Lung (tissue), 12 donors: ENCODE data around the gene NDUFV1. TPM values are rescaled to one million over a fixed set of nuclear protein-coding genes. Genes with fewer than 3 reads are reported as not detected.

Experiments used
- ATAC-seq: fragments of 200-7000 bp; cut with Tn5 transposase; one replicate; pipeline ENCODE4 v1.9.1; 2020; ENCODE audit warnings: moderate number of reproducible peaks; ENCODE audit not compliant: insufficient read depth, low FRiP score
- DNase-seq, 3 donors: peaks; one replicate each; pipeline ENCODE4 v3.0.0-alpha.2; 2013 to 2017
- H3K27ac ChIP-seq, 2 donors: one replicate each; pipeline ENCODE4 v1.5.1; 2013; ENCODE audit warnings: mild to moderate bottlenecking in 2 of 2, moderate library complexity in 2 of 2, control low read depth in 1 of 2, inconsistent platforms in 1 of 2, low read depth in 1 of 2, low read length in 1 of 2
- H3K27me3 ChIP-seq, 3 donors: one replicate each; pipeline ENCODE4 v1.5.1; 2013; ENCODE audit warnings: low read length in 2 of 3; ENCODE audit not compliant: control insufficient read depth in 3 of 3, insufficient read depth in 3 of 3
- H3K36me3 ChIP-seq, 4 donors: one replicate each; pipeline ENCODE4 v1.5.1; 2013; ENCODE audit warnings: low read length in 4 of 4, mild to moderate bottlenecking in 1 of 4, moderate library complexity in 1 of 4; ENCODE audit not compliant: control insufficient read depth in 4 of 4, insufficient read depth in 4 of 4
- H3K4me1 ChIP-seq, 5 donors: one replicate each; pipeline ENCODE4 v1.5.1; 2013; ENCODE audit warnings: low read length in 5 of 5, mild to moderate bottlenecking in 2 of 5, moderate library complexity in 1 of 5; ENCODE audit not compliant: control insufficient read depth in 5 of 5, insufficient read depth in 5 of 5
- H3K4me3 ChIP-seq: one replicate; pipeline ENCODE4 v1.5.1; 2013; ENCODE audit warnings: mild to moderate bottlenecking, control low read depth, moderate library complexity
- H3K9ac ChIP-seq, 2 donors: one replicate each; pipeline ENCODE4 v1.5.1; 2013; ENCODE audit warnings: low read length in 2 of 2, control low read depth in 1 of 2; ENCODE audit not compliant: insufficient read depth in 1 of 2
- H3K9me3 ChIP-seq, 4 donors: one replicate each; pipeline ENCODE4 v1.5.1; 2013; ENCODE audit warnings: low read length in 3 of 4, mild to moderate bottlenecking in 1 of 4, moderate library complexity in 1 of 4; ENCODE audit not compliant: control insufficient read depth in 4 of 4, insufficient read depth in 3 of 4
- WGBS, 2 donors: extraction: QIAGEN DNeasy Blood & Tissue Kit; methylation state at CpG; one replicate each; pipeline ENCODE4 v1.1.7; 2013; 5-methylcytosine and 5-hydroxymethylcytosine counted together
- polyA plus RNA-seq, 2 donors: library from polyadenylated mRNA; stranded (reverse); fragments of 200-250 nt; gene quantifications; one replicate each; pipeline ENCODE4 v1.2.1, GENCODE V29; 2013
- total RNA-seq, 2 donors: library from RNA; depleted of rRNA in 1 of 2; stranded (reverse); fragments of >200 nt in 1 of 2; gene quantifications; one replicate each; pipeline ENCODE4 v1.2.1, GENCODE V29; 2014 to 2021
- TF ChIP-seq, protein P1 (sequence below): IDR thresholded peaks from 2 replicates; pipeline ENCODE4 v1.5.1; 2012; ENCODE audit warnings: mild to moderate bottlenecking; ENCODE audit errors: control extremely low read depth, extremely low read depth
- donor health status: control.
- donor health status: control.
- donor health status: Bipolar disorder and iron deficiency.
- donor health status: healthy.
- donor health status: DM: yes; HTN: yes; CAD: no.

The NDUFV1 gene
- total and polyA plus RNA-seq, 4 donors, result 113 to 191 (median 140) TPM

- no peaks in the 10 kb centered on the region for H3K36me3 ChIP-seq
- ATAC-seq, result no peak
These were observed 40.7 kb downstream of the NDUFV1 start for GRCh38 chr11:67647471-67647870.

DNA sequence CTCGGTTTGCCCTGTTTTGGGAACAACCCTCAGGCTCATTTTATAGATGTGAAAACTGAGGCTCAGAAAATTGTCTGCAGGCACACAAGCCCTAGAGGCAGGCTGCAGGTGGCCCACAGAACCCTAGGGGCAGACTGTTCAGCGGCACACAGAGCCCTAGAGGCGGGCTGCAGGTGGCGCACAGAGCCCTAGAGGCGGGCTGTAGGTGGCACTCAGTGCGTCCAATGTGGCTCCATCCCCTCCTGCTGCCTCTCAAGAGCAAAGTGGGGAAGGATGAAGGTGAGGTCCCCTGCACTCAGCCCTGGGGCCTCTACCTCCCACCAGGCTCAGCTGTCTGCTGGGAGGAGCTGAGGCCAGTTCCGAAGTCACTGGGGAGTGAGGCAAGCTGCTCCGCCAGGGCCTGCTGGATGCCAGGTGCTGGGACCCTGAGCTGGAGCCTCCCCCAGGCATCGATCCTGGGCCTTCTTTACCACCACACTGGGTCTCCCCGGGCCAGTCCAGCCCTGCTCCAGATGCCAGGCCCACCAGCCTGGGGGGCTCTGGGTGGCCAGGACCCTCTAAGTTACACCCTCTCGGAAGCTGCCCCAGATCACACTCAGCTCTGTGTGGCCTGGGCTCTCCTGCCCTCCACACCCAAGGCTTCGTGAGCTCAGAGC, 41.5 kb downstream of the NDUFV1 start:
- Histone ChIP-seq H3K4me1 (peaks cover 0 to 4% (median 0%) of the 10 kb centered on the region in 5 donors), H3K9ac (no peak overlapping the region), H3K36me3 (no peaks in the 10 kb centered on the region), H3K27ac (no peak overlapping the region), H3K27me3 (peaks cover 0 to 4% (median 0%) of the 10 kb centered on the region in 3 donors), H3K9me3 (peaks cover 0 to 7% (median 0%) of the 10 kb centered on the region in 4 donors), H3K4me3 (no peak overlapping the region)
- TF ChIP-seq, protein P1, sequence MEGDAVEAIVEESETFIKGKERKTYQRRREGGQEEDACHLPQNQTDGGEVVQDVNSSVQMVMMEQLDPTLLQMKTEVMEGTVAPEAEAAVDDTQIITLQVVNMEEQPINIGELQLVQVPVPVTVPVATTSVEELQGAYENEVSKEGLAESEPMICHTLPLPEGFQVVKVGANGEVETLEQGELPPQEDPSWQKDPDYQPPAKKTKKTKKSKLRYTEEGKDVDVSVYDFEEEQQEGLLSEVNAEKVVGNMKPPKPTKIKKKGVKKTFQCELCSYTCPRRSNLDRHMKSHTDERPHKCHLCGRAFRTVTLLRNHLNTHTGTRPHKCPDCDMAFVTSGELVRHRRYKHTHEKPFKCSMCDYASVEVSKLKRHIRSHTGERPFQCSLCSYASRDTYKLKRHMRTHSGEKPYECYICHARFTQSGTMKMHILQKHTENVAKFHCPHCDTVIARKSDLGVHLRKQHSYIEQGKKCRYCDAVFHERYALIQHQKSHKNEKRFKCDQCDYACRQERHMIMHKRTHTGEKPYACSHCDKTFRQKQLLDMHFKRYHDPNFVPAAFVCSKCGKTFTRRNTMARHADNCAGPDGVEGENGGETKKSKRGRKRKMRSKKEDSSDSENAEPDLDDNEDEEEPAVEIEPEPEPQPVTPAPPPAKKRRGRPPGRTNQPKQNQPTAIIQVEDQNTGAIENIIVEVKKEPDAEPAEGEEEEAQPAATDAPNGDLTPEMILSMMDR, result no peak
- ATAC-seq (no peak), DNase-seq (peak in 1 of 3 donors; percentile 43)
- WGBS, 2 donors, result 39 to 57% methylated on average over 11 to 12 of the region's 12 CpGs

More at GRCh38 chr11:67647471-67647870, 40.7 kb downstream of the NDUFV1 start:
- WGBS, 2 donors, result 45 to 63% methylated on average over 15 of the region's 15 CpGs
- Histone ChIP-seq H3K9ac (no peak overlapping the region), H3K4me1 (peaks cover 0 to 4% (median 0%) of the 10 kb centered on the region in 5 donors), H3K4me3 (no peak overlapping the region), H3K9me3 (peaks cover 0 to 7% (median 0%) of the 10 kb centered on the region in 4 donors), H3K27ac (no peak overlapping the region), H3K27me3 (peaks cover 0 to 4% (median 0%) of the 10 kb centered on the region in 3 donors)
- no peak for DNase-seq
- TF ChIP-seq, protein P1, result no peak

GRCh38 chr11:67648796-67649613, 42.3 kb downstream of the NDUFV1 start:
- TF ChIP-seq, protein P1, result no peak
- 28 to 57% methylated on average over 12 of the region's 12 CpGs for WGBS, 2 donors

More at GRCh38 chr11:67648796-67649613, 42.3 kb downstream of the NDUFV1 start:
- Histone ChIP-seq H3K4me1 (peaks cover 0 to 4% (median 0%) of the 10 kb centered on the region in 5 donors), H3K9me3 (peaks cover 0 to 6% (median 0%) of the 10 kb centered on the region in 4 donors), H3K4me3 (no peak overlapping the region), H3K27me3 (peaks cover 0 to 4% (median 0%) of the 10 kb centered on the region in 3 donors), H3K9ac (no peak overlapping the region), H3K27ac (no peak overlapping the region), H3K36me3 (no peaks in the 10 kb centered on the region)
- DNase-seq, result no peak
- ATAC-seq, result no peak
